HuH-7.5 (cell line): ENCODE measurements around the gene MB.

Experiments
- DNase-seq: peaks from one replicate; pipeline ENCODE4 v3.0.0; 2011; ENCODE audit warnings: low spot score

The MB gene

DNA sequence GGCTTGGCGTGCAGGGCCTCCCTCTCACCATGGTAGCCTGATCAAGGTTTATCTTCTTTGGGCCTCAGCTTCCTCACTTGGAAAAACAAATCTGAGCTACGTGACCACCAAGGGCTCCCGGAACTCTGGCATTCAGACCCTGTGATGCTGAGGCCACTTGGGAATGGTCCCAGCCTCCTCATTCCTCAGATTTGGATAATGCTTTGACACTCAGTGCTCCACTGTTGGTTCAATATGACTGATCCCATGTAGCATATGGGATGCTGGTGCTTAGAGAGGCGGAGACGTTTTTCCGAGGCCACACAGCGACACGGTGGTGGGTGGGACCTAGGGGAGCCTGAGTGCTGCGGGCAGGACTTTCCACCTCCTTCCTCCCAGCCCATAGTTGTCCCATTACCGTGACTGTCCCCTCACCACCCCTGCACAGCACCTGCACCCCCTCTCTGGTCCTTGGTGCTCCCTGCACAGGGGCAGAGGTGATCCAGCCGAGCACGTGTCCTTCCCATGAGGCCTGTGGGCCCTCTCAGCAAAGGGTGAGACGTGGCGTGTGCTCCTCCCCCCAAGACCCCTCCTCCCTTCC lies 23.1 kb downstream of the MB start:
- no peak for DNase-seq

- no peak for DNase-seq
Observed at GRCh38 chr22:35593071-35593890, 23.8 kb downstream of the MB start.

- DNase-seq: no peak
Observed at GRCh38 chr22:35592418-35592967, 24.6 kb downstream of the MB start.

DNA sequence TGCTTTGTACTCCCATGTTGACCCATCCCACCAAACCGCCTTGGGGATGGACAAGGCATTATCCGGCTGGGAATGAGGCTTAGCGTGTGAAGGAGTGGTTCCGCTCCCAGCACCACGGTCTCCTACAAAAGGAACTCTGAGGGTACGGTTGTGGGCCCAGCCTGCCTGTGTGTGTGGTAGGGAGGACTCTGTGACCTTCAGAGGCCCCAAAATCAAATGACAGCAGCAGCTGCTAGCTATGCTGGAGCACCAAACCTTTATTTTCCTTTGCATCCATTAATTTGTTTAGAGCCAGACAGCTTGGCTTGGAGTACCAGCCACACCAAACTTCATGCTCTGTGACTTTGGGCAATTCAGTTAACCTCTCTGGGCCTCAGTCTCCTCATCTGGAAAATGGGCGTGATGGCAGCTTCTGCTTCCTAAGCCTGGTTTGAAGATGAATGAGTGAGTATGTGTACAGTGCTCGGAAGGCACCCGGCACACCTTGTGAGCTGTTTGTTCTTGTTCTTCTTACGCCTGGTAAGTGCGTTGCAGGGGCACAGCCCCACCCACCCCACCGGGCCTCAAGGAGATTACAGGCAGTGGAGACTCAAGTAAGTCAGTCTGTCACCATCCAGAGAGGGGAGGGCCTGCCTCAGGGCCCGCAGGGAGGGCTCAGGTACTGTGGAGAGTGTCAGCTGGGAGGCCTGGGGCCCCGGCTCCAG lies 25.3 kb downstream of the MB start:
- no peak for DNase-seq

DNA sequence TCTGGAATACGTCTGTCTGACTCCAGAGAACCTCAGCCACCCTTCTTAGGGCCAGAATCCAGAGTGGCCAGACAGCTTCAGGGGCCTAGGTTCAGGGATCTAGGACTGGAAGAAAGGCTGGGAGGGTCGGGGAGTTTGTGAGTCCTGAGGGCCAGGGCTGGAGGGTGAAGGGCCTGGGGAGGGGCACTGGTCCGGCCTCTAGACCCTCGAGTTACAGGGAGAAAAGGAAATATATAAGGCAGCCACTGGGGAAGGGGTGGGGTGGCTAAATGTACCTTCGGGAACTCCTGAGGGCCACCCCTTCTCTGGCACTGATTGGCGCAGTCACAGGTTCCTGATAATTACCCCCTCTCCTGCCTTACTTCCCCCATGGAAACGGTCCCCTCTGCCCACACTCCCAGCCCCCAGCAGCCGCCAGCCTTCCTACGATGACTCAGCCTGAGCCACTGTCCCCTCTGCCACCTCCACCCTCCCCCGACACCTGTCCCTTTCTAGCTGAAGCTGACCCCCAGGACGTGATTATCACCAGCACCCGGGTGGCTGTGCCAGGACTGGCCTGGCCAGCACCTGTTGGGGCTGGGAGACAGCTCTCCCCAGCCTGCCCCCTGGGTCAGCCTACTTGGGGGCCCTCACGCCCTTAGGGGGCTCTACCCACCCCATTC lies 26.4 kb downstream of the MB start:
- no peak for DNase-seq

DNA sequence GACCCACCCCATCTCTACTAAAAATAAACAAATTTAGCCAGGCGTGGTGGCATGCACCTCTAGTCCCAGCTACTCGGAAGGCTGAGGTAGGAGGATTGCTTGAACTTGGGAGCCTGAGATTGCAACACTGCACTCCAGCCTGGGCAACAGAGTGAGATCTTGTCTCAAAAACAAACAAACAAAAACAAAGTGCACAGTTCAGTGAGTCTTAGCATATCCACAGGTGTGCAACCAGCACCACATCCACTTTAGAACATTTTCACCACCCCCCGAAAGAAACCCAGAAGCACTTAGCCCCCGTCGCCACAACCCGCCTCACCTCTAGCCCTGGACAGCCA lies 27.4 kb downstream of the MB start:
- no peak for DNase-seq

DNA sequence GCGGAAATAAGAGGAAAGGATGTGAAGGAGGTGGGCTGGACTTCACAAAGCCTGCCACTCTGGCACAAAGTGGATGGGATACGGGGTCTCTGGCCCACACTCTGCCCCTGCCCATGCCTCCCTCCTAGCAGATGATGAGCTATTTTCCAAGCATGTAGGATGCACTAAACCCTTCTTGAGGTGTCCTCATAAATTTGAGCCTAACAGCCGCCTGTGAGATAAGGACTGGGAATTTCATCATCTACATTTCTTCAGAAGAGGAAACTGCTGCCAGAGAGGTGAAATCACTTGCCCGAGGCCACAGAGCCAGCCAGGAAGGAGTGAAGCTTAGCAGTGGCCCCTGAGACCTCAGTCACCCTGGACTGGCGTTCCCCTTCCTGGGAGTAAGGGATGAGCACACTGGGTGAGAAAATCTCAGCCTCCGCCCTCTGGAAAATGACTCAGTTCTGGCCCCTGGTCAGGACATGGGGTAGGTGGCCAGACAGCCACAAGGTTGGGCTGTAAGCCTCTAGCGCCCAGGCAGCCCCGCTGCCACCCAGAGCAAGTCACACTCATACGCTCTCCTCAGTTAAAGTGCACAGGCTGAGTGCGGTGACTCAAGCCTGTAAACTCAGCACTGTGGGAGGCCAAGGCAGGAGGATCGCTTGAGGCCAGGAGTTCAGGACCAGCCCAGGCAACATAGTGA lies 27.9 kb downstream of the MB start:
- DNase-seq: no peak

DNA sequence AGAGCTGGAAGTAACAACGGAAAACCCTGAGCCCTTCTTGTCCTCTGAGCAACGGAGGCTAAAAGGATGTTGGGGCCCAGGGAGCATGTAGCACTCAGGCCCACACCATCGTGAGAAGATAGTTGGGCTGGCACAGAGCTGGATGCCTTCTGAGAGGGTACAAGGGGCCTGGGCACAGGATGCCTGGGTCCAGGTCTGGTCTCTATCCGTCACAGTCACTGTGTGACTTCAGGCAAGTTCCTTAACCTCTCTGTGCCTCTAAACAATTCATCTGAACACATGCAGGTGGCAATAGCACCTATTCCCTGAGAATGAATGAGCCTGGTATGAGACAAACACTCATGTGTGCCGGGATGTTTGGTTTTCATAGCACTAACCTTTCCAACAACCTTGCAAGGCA lies 29.2 kb downstream of the MB start:
- no peak for DNase-seq

DNA sequence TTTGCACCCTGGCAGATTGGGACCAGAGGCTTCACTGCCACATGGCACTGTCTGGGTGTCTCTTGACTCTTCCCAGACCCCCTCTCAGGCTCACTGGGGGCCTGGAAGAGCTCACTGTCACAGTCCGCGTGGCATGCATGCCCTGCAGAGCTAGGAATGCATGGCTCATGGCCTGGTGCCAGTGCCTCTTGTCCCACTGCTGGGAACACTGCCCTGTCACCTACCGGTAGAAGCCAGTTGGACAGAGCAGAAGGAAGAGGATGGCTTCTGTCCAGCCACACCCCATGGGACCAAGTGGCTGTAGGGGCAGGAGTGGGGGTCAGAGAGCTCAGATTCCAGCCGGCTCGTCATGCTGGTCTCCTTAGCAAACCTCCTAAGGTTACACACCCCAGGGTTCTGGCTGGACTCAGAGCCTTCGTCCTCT lies 29.7 kb downstream of the MB start:
- no peak for DNase-seq

- DNase-seq: no peak
Observed at GRCh38 chr22:35586771-35587170, 30.4 kb downstream of the MB start.

- peak; percentile 90 for DNase-seq
Observed at GRCh38 chr22:35582861-35583670, 34.1 kb downstream of the MB start.

- DNase-seq: no peak
Observed at GRCh38 chr22:35582218-35582860, 34.8 kb downstream of the MB start.

- no peak for DNase-seq
Observed at GRCh38 chr22:35581023-35581413, 36.1 kb downstream of the MB start.

GRCh38 chr22:35580351-35581022 lies 36.6 kb downstream of the MB start:
- DNase-seq: no peak

- no peak for DNase-seq
Observed at GRCh38 chr22:35578836-35579575, 38.1 kb downstream of the MB start.

DNA sequence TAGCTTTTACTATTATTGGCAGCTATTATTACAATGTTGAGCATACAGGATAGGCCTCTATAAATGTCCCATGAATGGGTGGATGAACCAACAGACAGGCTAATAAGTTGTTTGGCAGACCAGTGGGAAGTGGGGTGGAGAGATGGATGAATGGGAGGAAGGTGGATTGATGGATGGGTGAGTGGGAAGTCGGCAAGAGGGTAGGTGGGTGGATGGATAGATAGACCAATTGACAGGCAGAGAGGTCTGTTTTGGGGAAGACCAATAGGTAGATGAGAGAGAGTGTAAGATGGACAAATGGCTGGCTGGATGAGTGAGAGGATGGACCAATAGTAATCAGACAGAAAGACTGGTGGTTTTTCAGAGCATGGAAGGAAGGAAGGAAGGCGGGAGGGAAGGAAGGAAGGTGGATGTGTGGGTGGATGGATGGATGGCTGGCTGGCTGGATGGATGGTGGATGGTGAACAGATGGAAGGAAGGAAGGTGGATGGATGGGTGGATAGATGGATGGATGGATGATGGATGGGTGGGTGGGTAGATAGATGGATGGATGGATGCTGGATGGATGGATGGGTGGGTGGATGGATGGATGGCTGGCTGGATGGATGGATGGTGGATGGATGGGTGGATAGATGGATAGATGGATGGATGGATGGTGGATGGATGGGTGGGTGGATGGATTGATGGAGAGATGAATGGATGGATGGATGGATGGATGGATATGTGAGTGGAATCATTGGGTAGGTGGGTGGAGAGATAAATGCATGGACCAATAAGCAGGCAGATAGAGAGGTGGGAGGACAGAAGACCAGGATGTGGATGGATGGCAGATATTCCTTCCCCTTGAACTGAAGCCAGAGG lies 39.1 kb downstream of the MB start:
- no peak for DNase-seq

GRCh38 chr22:35576671-35577070 lies 40.5 kb downstream of the MB start:
- no peak for DNase-seq

DNA sequence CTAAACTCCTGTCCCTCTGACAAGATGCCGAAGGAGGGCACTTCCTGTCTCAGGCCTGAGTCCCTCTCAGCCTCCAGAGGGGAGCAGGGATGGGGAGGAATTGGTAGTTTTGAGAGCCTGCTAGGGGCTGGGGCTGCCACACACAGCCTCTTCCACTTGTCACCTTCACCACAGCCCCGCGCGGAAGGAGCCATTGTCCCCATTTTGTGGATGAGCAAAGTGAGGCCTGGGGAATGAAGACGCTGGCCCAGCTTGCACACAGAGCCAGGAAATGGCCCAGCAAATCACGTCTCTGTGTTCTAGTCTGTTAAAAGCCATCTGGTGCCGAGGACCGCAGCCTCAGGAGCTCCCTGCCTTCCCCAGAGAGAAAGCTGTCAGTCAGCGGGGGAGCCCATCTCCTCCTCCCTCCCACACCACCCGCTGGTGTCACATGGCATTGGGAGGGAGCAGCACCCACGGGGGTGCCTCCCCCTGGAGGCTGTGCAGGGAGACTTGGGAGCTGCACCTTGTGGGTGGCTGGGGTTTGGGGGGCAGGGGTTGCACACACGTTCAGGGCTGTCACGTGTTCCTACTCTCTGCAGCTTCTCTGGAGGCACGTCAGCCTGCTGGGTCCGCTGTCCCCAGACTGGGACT lies 41.9 kb downstream of the MB start:
- no peak for DNase-seq
